Esophagus squamous epithelium (tissue), 4 donors: ENCODE results near the gene ILRUN.

Experiments
- POLR2A ChIP-seq, 4 donors: fragments of 450-650 bp; IDR thresholded peaks; one replicate each; pipeline ENCODE4 v1.6.1; 2017; ENCODE audit warnings: antibody characterized with exemption in 4 of 4, mild to moderate bottlenecking in 4 of 4, moderate library complexity in 3 of 4
- TF ChIP-seq, protein P1 (sequence below), 6 experiments: fragments of 450-650 bp in 4 of 6; fragments of 200-600 bp in 2 of 6; sonication (generic) in 2 of 6; IDR thresholded peaks; one replicate each; pipeline ENCODE4 v1.5.1; 2016 to 2019; ENCODE audit warnings: antibody characterized with exemption in 6 of 6, mild to moderate bottlenecking in 4 of 6, moderate library complexity in 4 of 6

- TF ChIP-seq, protein P1, sequence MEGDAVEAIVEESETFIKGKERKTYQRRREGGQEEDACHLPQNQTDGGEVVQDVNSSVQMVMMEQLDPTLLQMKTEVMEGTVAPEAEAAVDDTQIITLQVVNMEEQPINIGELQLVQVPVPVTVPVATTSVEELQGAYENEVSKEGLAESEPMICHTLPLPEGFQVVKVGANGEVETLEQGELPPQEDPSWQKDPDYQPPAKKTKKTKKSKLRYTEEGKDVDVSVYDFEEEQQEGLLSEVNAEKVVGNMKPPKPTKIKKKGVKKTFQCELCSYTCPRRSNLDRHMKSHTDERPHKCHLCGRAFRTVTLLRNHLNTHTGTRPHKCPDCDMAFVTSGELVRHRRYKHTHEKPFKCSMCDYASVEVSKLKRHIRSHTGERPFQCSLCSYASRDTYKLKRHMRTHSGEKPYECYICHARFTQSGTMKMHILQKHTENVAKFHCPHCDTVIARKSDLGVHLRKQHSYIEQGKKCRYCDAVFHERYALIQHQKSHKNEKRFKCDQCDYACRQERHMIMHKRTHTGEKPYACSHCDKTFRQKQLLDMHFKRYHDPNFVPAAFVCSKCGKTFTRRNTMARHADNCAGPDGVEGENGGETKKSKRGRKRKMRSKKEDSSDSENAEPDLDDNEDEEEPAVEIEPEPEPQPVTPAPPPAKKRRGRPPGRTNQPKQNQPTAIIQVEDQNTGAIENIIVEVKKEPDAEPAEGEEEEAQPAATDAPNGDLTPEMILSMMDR (IDR thresholded peaks at IDR 0.05): no peak
- TF ChIP-seq POLR2A (IDR thresholded peaks at IDR 0.05): no peak
Observed at GRCh38 chr6:34723203-34723602, 26.6 kb upstream of the ILRUN start.
